ENCODE measurements around the gene PPT1. TPM values are rescaled to one million over a fixed set of nuclear protein-coding genes. Genes with fewer than 3 reads are reported as not detected.

Gene PPT1
- total RNA-seq (2016; rRNA removed; fragmentation: Illumina TruSeq; extraction: Trizol) (79.5 and 129 TPM in 2 replicates), polyA plus RNA-seq (2011; rRNA removed) (113 and 129 TPM in 2 replicates), polyA minus RNA-seq (2011; rRNA and poly(A)+ RNA removed; ENCODE audit: low replicate concordance) (107 and 205 TPM in 2 replicates), Bru-seq, nascent RNA (percentile 76 among the genes with signal in this experiment), BruChase-seq, experiment 1, labeled RNA remaining after a 6-hour chase (percentile 85 among the genes with signal in this experiment), BruChase-seq, experiment 2, labeled RNA remaining after a 2-hour chase (percentile 74 among the genes with signal in this experiment)
- total RNA-seq (2016; cell fraction: cytosol; rRNA removed; fragmentation: Illumina TruSeq; extraction: Trizol; ENCODE audit: low read depth) = 9.2 and 11.5 TPM in 2 replicates
- total RNA-seq (2016; cell fraction: insoluble cytoplasmic fraction; rRNA removed; fragmentation: Illumina TruSeq; extraction: Trizol) = 76.9 and 130 TPM in 2 replicates
- 47.3 and 53.7 TPM in 2 replicates for total RNA-seq (2016; cell fraction: membrane; rRNA removed; fragmentation: Illumina TruSeq; extraction: Trizol)
- 127 and 140 TPM in 2 replicates for total RNA-seq (2016; cell fraction: nucleus; rRNA removed; fragmentation: Illumina TruSeq; extraction: Trizol)
- 81.0 and 93.7 TPM in 2 replicates for polyA plus RNA-seq (2011; cell fraction: cytosol; rRNA removed)
- 24.9 and 26.4 TPM in 2 replicates for polyA plus RNA-seq (2011; cell fraction: nucleus; rRNA removed)
- 106 and 123 TPM in 2 replicates for polyA plus RNA-seq (2012)
- polyA plus RNA-seq (2016; cell fraction: cytosol; fragmentation: Illumina TruSeq; extraction: Trizol; ENCODE audit: low read depth) = 17.3 and 18.8 TPM in 2 replicates
- polyA plus RNA-seq (2016; cell fraction: insoluble cytoplasmic fraction; fragmentation: Illumina TruSeq; extraction: Trizol; ENCODE audit: low read depth) = 101 TPM in 2 replicates
- 41.9 and 44.4 TPM in 2 replicates for polyA plus RNA-seq (2016; cell fraction: membrane; fragmentation: Illumina TruSeq; extraction: Trizol; ENCODE audit: low read depth)
- polyA plus RNA-seq (2016; cell fraction: nucleus; fragmentation: Illumina TruSeq; extraction: Trizol; ENCODE audit: insufficient read depth, low read depth) = 202 and 210 TPM in 2 replicates
- polyA minus RNA-seq (2011; cell fraction: cytosol; rRNA and poly(A)+ RNA removed) = 54.3 and 56.6 TPM in 2 replicates
- 25.0 and 25.7 TPM in 2 replicates for polyA minus RNA-seq (2011; cell fraction: nucleus; rRNA and poly(A)+ RNA removed)
- long read RNA-seq, experiment 1, full-length matches to known transcripts = 319 of 352 reads
- long read RNA-seq, experiment 1, partial matches to known transcripts = 16 of 352 reads
- long read RNA-seq, experiment 1, other reads (novel, unspliced or antisense) = 17 of 352 reads
- long read RNA-seq, experiment 2, full-length matches to known transcripts = 219 of 316 reads
- long read RNA-seq, experiment 2, partial matches to known transcripts = 33 of 316 reads
- long read RNA-seq, experiment 2, other reads (novel, unspliced or antisense) = 64 of 316 reads

DNA sequence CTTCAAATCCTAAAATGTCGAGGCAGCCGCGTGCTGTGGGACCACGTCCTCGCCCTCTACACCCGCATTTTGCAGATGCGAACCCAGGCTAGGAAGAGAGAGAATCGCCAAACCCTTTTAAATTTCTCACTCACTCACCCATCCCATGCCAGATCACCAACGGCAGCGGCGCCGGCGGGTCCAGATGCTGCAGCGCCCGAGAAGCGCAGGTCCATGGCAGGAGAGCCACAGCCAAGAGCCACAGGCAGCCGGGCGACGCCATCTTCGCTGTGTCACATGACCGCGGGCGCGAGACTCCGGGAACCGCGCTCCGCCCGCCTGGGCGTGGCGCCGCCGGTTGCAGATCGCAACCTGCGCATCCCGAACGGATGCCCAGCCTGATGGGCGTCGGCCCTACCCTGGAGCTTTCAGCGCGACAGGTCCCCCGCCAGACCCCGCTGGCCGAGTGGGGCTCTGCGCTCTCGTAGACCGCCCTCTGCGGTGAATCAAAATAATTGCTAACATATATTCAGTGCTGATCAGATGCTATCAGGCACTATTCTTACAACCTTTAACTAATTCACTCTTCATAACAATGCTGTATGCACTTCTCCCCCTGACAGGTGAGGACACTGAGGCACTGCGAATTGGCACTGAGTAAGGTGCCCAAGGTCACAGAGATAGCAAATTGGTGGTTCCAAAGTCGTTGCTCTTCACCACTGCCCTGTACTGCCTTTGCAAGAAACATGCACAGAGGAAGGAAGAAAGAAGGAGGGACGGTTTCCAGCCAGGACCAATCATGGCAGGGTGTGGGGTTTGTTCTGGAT is at the start of gene PPT1:
Gene PPT1 (minus strand): TSS at position 276 of the 806 bp plus-strand sequence. CDS start 14 bp downstream, at position 262.
- WGBS (ENCODE audit: low lambda C conversion rate) = under 1% methylated on average over 13 of the region's 51 CpGs
- H3K27ac ChIP-seq (ENCODE audit: extremely low read length, insufficient read depth, low read length) = peak within 1 kb of the TSS; percentile 14
- no TSS peak for BruUV-seq (replicated peaks)
- intact Hi-C loops (cut with micrococcal nuclease; ENCODE audit: unreplicated experiment) (no loop called here), in situ Hi-C loops (cut with HindIII; ENCODE audit: extremely low pct_ligation_motif_present, low pct_unique_long_range_greater_than_20kb) (no loop called here)
- ATAC-seq = peak; percentile 98
- H3K36me3 ChIP-seq (replicated peaks in 1 of 2; ENCODE audit: control insufficient read depth in 1 of 2, insufficient read depth in 2 of 2, low read length in 2 of 2) = peaks cover 2 to 3% of the 10 kb centered on the region in 2 experiments; a peak in 2 of 5 replicates
- POLR2A ChIA-PET = no interaction called here
- CTCF ChIA-PET (ENCODE audit: low intra/inter-chr PET ratio, low total read pairs) = no interaction called here
- H3K4me2 ChIP-seq (ENCODE audit: low read depth, low read length) = peak within 1 kb of the TSS; percentile 100
- H3K4me1 ChIP-seq (ENCODE audit: insufficient read depth, low read length) = peaks cover 37% of the 10 kb centered on the region
- peaks cover 0 to 4% of the 10 kb centered on the region in 2 experiments; a peak in 1 of 5 replicates for H3K27me3 ChIP-seq (ENCODE audit: control insufficient read depth in 1 of 2, insufficient read depth in 2 of 2, low read length in 2 of 2)
- H3K9ac ChIP-seq (ENCODE audit: insufficient read depth, low read depth, low read length) = peak within 1 kb of the TSS; percentile 63
- peaks cover under 1% of the 10 kb centered on the region; the same call in 1 of the 2 replicates for H3K9me3 ChIP-seq (ENCODE audit: low read length)
- peaks cover 13% of the 10 kb centered on the region for H3K79me2 ChIP-seq (ENCODE audit: insufficient read depth, low read length)
- peak; percentile 56 for DNase-seq (ENCODE audit: low spot score)
- peak within 1 kb of the TSS; percentile 62 to 84 (median 73) for H3K4me3 ChIP-seq (replicated peaks in 1 of 3; ENCODE audit: insufficient read depth in 1 of 3, low read depth in 2 of 3, low read length in 3 of 3)
- no peak for FAIRE-seq
- H2AFZ ChIP-seq (ENCODE audit: low read length) = peak within 1 kb of the TSS; percentile 99
- no peaks in the 10 kb centered on the region for H4K20me1 ChIP-seq (ENCODE audit: insufficient read depth, low read length)
- TF ChIP-seq STAT5B (CRISPR knock-in tag; IDR thresholded peaks at IDR 0.05) (0 out of 2 replicates have a peak, but pooled peaks have one; percentile 56), ARNT2 (CRISPR knock-in tag; IDR thresholded peaks at IDR 0.05; ENCODE audit: low read depth) (peak; percentile 84; the same call in 1 of the 2 replicates), HDAC2 (CRISPR knock-in tag; IDR thresholded peaks at IDR 0.05) (peak; percentile 85), ZSCAN30 (CRISPR knock-in tag; IDR thresholded peaks at IDR 0.05) (no peak), CBX2 (IDR thresholded peaks at IDR 0.05; ENCODE audit: low read depth, low read length) (no peak), CBX2 (CRISPR knock-in tag; IDR thresholded peaks at IDR 0.05; ENCODE audit: low read depth) (0 out of 2 replicates have a peak, but pooled peaks have one; percentile 45), NKX3-1 (CRISPR knock-in tag; IDR thresholded peaks at IDR 0.05) (peak; percentile 78; the same call in 1 of the 2 replicates), MIER2 (CRISPR knock-in tag; IDR thresholded peaks at IDR 0.05) (no peak; the same call in 1 of the 2 replicates), SALL2 (CRISPR knock-in tag; IDR thresholded peaks at IDR 0.05) (peak; percentile 62; the same call in 1 of the 2 replicates), HOXA5 (CRISPR knock-in tag; IDR thresholded peaks at IDR 0.05) (peak; percentile 57), REXO4 (CRISPR knock-in tag; IDR thresholded peaks at IDR 0.05; ENCODE audit: borderline replicate concordance) (0 out of 2 replicates have a peak, but pooled peaks have one; percentile 23), ZNF30 (CRISPR knock-in tag; IDR thresholded peaks at IDR 0.05) (peak; percentile 90), NCOR1 (IDR thresholded peaks at IDR 0.05; ENCODE audit: borderline replicate concordance, low read length) (no peak)
- TF ChIP-seq, protein P1, sequence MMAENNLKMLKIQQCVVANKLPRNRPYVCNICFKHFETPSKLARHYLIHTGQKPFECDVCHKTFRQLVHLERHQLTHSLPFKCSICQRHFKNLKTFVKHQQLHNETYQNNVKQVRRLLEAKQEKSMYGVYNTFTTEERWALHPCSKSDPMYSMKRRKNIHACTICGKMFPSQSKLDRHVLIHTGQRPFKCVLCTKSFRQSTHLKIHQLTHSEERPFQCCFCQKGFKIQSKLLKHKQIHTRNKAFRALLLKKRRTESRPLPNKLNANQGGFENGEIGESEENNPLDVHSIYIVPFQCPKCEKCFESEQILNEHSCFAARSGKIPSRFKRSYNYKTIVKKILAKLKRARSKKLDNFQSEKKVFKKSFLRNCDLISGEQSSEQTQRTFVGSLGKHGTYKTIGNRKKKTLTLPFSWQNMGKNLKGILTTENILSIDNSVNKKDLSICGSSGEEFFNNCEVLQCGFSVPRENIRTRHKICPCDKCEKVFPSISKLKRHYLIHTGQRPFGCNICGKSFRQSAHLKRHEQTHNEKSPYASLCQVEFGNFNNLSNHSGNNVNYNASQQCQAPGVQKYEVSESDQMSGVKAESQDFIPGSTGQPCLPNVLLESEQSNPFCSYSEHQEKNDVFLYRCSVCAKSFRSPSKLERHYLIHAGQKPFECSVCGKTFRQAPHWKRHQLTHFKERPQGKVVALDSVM (CRISPR knock-in tag; IDR thresholded peaks at IDR 0.05) = no peak
- TF ChIP-seq, protein P2, sequence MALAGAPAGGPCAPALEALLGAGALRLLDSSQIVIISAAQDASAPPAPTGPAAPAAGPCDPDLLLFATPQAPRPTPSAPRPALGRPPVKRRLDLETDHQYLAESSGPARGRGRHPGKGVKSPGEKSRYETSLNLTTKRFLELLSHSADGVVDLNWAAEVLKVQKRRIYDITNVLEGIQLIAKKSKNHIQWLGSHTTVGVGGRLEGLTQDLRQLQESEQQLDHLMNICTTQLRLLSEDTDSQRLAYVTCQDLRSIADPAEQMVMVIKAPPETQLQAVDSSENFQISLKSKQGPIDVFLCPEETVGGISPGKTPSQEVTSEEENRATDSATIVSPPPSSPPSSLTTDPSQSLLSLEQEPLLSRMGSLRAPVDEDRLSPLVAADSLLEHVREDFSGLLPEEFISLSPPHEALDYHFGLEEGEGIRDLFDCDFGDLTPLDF (CRISPR knock-in tag; IDR thresholded peaks at IDR 0.05) = peak; percentile 85
